SK-N-SH treated with all-trans-retinoic acid at 6 μM for 48 hours (cell line): Measurements from ENCODE around the gene PYDC1.

Experiments
- ATAC-seq: fragments of 200-7000 bp; cut with Tn5 transposase; 3 replicates; pipeline ENCODE4 v1.9.1; 2020; ENCODE audit warnings: mild to moderate bottlenecking, moderate library complexity
- ARNTL ChIP-seq: fragments of 450-650 bp; formaldehyde crosslinking; IDR thresholded peaks from 2 replicates; pipeline ENCODE4 v1.5.0; 2020; ENCODE audit warnings: low read depth, mild to moderate bottlenecking, moderate library complexity, borderline replicate concordance
- BACH2 ChIP-seq: fragments of 250-450 bp; sonication (Bioruptor Pico); IDR thresholded peaks from 2 replicates; pipeline ENCODE4 v1.9.0; 2021; ENCODE audit warnings: mild to moderate bottlenecking, borderline replicate concordance
- CREB5 ChIP-seq: fragments of 250-450 bp; sonication (Bioruptor Pico); IDR thresholded peaks from 2 replicates; pipeline ENCODE4 v1.5.1; 2020; ENCODE audit warnings: low read depth, mild to moderate bottlenecking, moderate library complexity
- CSDC2 ChIP-seq: fragments of 250-450 bp; sonication (Bioruptor Pico); IDR thresholded peaks from 2 replicates; pipeline ENCODE4 v1.5.0; 2020; ENCODE audit warnings: mild to moderate bottlenecking, moderate library complexity
- CSRNP3 ChIP-seq: fragments of 250-450 bp; sonication (Bioruptor Pico); IDR thresholded peaks from 2 replicates; pipeline ENCODE4 v1.5.1; 2021; ENCODE audit warnings: mild to moderate bottlenecking, moderate library complexity
- ESRRG ChIP-seq: fragments of 250-450 bp; sonication (Bioruptor Pico); IDR thresholded peaks from 2 replicates; pipeline ENCODE4 v1.6.1; 2021; ENCODE audit warnings: mild to moderate bottlenecking
- GLIS3 ChIP-seq: fragments of 250-450 bp; sonication (Bioruptor Pico); IDR thresholded peaks from 2 replicates; pipeline ENCODE4 v1.5.0; 2020; ENCODE audit warnings: mild to moderate bottlenecking, moderate library complexity
- ISL1 ChIP-seq: fragments of 250-450 bp; sonication (Bioruptor Pico); IDR thresholded peaks from 2 replicates; pipeline ENCODE4 v2.1.2; 2022; ENCODE audit warnings: mild to moderate bottlenecking, moderate library complexity
- OSR1 ChIP-seq: fragments of 250-450 bp; sonication (Bioruptor Pico); IDR thresholded peaks from 2 replicates; pipeline ENCODE4 v1.8.0; 2022; ENCODE audit warnings: moderate library complexity, mild to moderate bottlenecking, inconsistent platforms
- PPARA ChIP-seq: fragments of 250-450 bp; sonication (Bioruptor Pico); IDR thresholded peaks from 2 replicates; pipeline ENCODE4 v1.5.0; 2020; ENCODE audit warnings: mild to moderate bottlenecking, borderline replicate concordance
- RARB ChIP-seq: fragments of 250-450 bp; sonication (Bioruptor Pico); IDR thresholded peaks from 2 replicates; pipeline ENCODE4 v1.8.0; 2021; ENCODE audit warnings: mild to moderate bottlenecking, moderate library complexity
- SNAI2 ChIP-seq: fragments of 250-450 bp; sonication (Bioruptor Pico); IDR thresholded peaks from 2 replicates; pipeline ENCODE4 v1.5.0; 2020; ENCODE audit warnings: mild to moderate bottlenecking, moderate library complexity
- TCF4 ChIP-seq: fragments of 250-450 bp; sonication (Bioruptor Pico); IDR thresholded peaks from 2 replicates; pipeline ENCODE4 v1.8.0; 2021; ENCODE audit warnings: mild to moderate bottlenecking, moderate library complexity, borderline replicate concordance
- TOX ChIP-seq: fragments of 250-450 bp; sonication (Bioruptor Pico); IDR thresholded peaks from 2 replicates; pipeline ENCODE4 v1.8.0; 2021; ENCODE audit warnings: mild to moderate bottlenecking, moderate library complexity, borderline replicate concordance
- ZC3H10 ChIP-seq: fragments of 250-450 bp; sonication (Bioruptor Pico); IDR thresholded peaks from 2 replicates; pipeline ENCODE4 v1.5.1; 2021; ENCODE audit warnings: mild to moderate bottlenecking, moderate library complexity
- ZFP3 ChIP-seq: fragments of 250-450 bp; sonication (Bioruptor Pico); IDR thresholded peaks from 2 replicates; pipeline ENCODE4 v1.5.0; 2020; ENCODE audit warnings: mild to moderate bottlenecking, moderate library complexity
- ZFP30 ChIP-seq: fragments of 450-650 bp; formaldehyde crosslinking; IDR thresholded peaks from 2 replicates; pipeline ENCODE4 v1.5.0; 2022; ENCODE audit warnings: mild to moderate bottlenecking, moderate library complexity
- ZNF565 ChIP-seq: fragments of 450-650 bp; formaldehyde crosslinking; conservative IDR thresholded peaks from 2 replicates; pipeline ENCODE4 v1.5.0; 2020; ENCODE audit warnings: low read depth, mild to moderate bottlenecking, moderate library complexity
- ZNF70 ChIP-seq: fragments of 450-650 bp; formaldehyde crosslinking; IDR thresholded peaks from 2 replicates; pipeline ENCODE4 v1.5.0; 2020; ENCODE audit warnings: mild to moderate bottlenecking, moderate library complexity
- ZNF8 ChIP-seq: fragments of 450-650 bp; formaldehyde crosslinking; IDR thresholded peaks from 2 replicates; pipeline ENCODE4 v1.5.0; 2020; ENCODE audit warnings: mild to moderate bottlenecking, moderate library complexity
- TF ChIP-seq, protein P1 (sequence below): fragments of 250-450 bp; sonication (Bioruptor Pico); IDR thresholded peaks from 2 replicates; pipeline ENCODE4 v1.8.0; 2020; ENCODE audit warnings: mild to moderate bottlenecking, moderate library complexity, borderline replicate concordance

PYDC1 gene

GRCh38 chr16:31253642-31254045 is 36.7 kb upstream of the PYDC1 start:
- no peak for ATAC-seq

GRCh38 chr16:31251435-31251834 is 34.5 kb upstream of the PYDC1 start:
- TF ChIP-seq OSR1 (no peak), ZFP30 (no peak), PPARA (CRISPR knock-in tag) (no peak), CSRNP3 (CRISPR knock-in tag) (no peak), ZNF565 (CRISPR knock-in tag) (no peak), ESRRG (CRISPR knock-in tag) (no peak), ZNF70 (CRISPR knock-in tag) (no peak), ZFP3 (CRISPR knock-in tag) (no peak), SNAI2 (CRISPR knock-in tag) (no peak), RARB (CRISPR knock-in tag) (no peak), ZNF8 (no peak), CREB5 (CRISPR knock-in tag) (no peak), BACH2 (CRISPR knock-in tag) (no peak), ZC3H10 (CRISPR knock-in tag) (no peak), ARNTL (CRISPR knock-in tag) (no peak), GLIS3 (no peak), TOX (CRISPR knock-in tag) (no peak), ISL1 (no peak)

More at GRCh38 chr16:31253642-31254045, 36.7 kb upstream of the PYDC1 start:
- TF ChIP-seq CSDC2 (no peak), ISL1 (no peak), TOX (CRISPR knock-in tag) (no peak), CREB5 (CRISPR knock-in tag) (no peak), RARB (CRISPR knock-in tag) (no peak)
- TF ChIP-seq, protein P1, sequence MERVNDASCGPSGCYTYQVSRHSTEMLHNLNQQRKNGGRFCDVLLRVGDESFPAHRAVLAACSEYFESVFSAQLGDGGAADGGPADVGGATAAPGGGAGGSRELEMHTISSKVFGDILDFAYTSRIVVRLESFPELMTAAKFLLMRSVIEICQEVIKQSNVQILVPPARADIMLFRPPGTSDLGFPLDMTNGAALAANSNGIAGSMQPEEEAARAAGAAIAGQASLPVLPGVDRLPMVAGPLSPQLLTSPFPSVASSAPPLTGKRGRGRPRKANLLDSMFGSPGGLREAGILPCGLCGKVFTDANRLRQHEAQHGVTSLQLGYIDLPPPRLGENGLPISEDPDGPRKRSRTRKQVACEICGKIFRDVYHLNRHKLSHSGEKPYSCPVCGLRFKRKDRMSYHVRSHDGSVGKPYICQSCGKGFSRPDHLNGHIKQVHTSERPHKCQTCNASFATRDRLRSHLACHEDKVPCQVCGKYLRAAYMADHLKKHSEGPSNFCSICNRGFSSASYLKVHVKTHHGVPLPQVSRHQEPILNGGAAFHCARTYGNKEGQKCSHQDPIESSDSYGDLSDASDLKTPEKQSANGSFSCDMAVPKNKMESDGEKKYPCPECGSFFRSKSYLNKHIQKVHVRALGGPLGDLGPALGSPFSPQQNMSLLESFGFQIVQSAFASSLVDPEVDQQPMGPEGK (CRISPR knock-in tag) = no peak

GRCh38 chr16:31250782-31251384 is 33.9 kb upstream of the PYDC1 start:
- TF ChIP-seq BACH2 (CRISPR knock-in tag) = no peak
- no peak for TF ChIP-seq TOX (CRISPR knock-in tag)
- TF ChIP-seq ARNTL (CRISPR knock-in tag) = no peak
- TF ChIP-seq TCF4 (CRISPR knock-in tag) = no peak
- no peak for TF ChIP-seq CREB5 (CRISPR knock-in tag)
- TF ChIP-seq GLIS3 = no peak
- TF ChIP-seq RARB (CRISPR knock-in tag) = no peak
- TF ChIP-seq, protein P1 (CRISPR knock-in tag) = no peak
- TF ChIP-seq ISL1 = no peak
- no peak for ATAC-seq

More at GRCh38 chr16:31251435-31251834, 34.5 kb upstream of the PYDC1 start:
- no peak for ATAC-seq
